NCI-H2081 (cell line): ENCODE measurements around the gene SIVA1.

Experiments used
- DNase-seq, 2 experiments: peaks; one replicate each; lab custom pipeline; 2025; lab: John Stamatoyannopoulos, UW

The SIVA1 gene

DNA sequence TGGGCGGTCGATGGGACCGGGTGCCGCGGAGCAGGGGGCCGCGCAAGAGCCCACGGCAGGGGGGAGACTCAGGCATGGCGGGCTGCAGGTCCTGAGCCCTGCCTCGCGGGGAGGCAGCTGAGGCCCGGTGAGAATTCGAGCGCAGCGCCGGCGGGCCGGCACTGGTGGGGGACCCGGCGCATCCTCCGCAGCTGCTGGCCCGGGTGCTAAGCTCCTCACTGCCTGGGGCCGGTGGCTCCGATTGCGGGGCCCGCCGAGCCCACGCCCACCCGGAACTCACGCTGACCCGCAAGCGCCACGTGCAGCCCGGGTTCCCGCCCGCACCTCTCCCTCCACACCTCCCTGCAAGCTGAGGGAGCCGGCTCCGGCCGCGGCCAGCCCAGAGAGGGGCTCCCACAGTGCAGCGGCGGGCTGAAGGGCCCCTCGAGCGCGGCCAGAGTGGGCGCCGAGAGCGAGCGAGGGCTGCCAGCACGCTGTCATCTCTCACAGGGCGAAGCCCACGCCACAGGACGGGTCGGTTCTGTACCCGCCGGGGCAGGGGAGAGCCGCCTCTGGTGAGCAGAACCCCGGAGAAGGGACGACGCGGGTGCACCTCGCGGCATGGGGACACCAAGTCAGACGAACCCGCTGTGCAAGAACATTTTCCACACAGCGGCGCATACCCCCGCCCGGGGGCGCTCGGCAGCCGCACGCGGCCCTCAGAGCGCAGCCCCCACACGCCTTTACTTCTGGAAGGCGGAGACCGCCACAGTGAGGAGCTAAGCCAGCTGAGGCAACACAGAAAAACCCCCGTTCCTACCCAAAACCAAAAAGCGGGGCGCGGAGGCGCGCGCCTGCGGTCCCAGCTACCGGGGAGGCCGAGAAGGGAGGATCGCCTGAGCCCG is 1.2 kb upstream of the SIVA1 start:
- no peak for DNase-seq

DNA sequence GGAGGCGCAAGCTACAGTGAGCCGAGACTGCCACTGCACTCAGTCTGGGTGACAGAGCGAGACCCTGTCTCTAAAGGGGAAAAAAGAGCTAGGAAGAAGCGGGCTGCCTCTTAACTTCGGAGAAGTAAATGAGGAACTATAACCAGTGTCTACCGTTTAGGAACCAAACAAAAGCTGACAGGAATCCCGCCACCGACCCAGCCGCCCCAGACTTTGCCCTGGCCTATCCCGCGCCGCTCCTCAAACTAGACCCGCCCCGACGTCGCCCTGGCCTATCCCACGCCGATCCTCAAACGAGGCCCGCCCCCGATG is 568 bp upstream of the SIVA1 start:
- no peak for DNase-seq

DNA sequence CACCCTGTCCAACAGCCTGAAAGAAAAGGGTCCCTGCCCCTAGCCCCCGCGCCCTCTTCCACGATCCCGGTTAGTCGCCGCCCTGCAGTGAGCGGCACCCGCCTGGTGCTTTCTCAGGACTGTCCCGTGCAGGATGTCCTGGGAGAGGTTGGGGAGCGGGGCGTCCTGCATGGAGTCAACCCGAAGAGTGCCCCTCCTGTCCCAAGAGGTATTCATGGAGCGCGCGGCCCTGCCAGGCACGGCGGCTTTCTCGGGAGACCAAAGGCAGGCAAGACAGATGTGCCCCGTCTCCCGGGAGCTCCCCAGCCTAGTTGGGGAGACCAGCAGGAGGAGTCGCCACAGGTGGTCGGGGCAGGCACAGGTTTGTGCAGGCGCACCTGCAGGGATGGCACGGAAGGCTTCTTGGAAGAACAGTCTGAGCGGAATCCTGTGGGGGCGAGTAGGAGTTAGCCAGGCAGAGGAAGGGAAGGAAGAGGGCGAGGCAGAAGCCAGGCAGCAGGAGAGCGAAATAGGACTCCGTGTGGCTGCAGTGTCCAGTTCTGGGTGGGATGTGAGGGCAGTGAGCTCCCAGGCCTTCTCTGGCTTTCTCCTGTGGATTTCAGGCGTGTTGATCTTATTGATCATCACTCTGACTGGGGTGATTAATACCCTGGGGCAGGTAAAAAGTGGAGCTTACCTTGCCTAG is 723 bp downstream of the SIVA1 start:
- peak in 1 of 2 experiments; percentile 39 for DNase-seq

DNA sequence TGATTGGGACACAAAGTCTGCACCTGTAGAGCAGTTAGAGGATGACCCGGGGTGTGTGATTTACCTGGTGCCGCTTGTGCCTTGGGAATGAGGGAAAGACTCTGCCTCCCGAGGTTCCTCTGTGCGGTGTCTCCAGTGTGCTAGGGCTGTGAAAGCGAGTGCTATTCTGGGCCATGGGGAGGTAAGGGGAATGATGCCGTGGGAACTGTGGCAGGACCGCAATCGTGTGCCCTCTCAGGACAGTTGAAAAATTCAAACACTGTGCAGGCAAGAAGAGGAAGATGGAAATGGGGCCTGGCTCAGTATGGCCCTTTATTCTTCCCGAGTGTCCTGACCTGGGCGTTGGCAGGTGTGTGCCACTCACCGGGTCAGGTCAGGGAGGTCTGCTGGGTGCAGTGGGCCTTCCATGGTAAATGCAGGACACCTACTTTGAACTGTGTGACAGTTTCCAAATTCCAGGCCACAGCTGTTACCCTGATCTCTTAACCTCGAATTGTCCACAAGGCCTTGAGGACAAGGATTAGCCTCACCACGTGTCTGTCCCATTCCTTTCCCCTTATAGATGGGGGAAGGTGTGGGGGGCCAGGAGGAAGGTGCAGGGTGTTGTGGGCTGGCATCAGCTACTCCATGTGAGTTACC is 1.4 kb downstream of the SIVA1 start:
- DNase-seq = no peak

GRCh38 chr14:104755621-104756020 is 2.7 kb downstream of the SIVA1 start:
- DNase-seq = no peak

DNA sequence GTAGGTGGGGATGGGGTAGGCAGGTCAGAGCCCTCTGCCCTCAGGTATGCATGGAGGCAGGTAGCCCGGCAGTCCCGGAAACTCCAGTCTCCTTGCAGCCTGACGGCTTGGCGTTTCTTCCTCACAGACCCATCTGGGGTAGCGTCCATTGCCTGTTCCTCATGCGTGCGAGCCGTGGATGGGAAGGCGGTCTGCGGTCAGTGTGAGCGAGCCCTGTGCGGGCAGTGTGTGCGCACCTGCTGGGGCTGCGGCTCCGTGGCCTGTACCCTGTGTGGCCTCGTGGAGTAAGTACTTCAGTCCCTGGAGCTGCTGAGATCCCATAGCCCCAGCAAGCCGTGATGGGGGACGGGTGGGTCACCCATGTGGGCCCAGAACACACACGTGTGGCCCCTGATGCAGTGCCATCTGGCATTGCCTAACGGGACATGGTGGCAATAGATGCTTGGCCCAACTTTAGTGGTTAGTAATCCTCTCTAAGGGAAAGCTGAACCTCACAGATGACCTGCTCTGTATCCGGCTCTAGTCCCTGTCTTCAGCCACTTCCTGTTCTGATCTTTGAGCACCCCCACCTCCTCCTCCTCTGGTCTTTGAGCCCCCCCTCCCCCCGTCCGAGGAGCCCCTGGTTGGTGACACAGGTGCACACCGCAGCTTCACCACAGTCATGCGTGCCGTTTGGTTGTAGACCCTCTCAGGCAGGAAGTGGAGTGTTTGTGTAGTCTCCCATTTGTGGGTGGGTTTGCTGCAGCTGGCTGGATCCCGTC is 3.7 kb downstream of the SIVA1 start:
- DNase-seq = no peak

DNA sequence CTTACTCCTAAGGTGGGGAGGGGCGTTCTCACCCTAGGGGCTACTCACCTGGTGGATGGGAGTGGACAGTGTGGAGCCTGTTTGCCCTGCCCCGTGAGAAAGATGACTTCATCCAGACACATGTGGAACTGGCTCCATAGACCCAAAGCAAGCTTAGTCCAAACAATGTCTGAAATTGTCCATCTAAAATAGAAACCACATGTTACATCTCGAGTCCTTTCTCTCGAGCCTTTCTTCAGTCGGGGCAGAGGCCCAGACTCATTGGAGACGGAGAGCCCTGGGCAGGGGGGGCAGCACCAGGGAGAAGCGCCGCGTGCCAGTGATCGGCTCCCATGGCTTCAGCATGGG is 4.3 kb downstream of the SIVA1 start:
- DNase-seq = no peak

DNA sequence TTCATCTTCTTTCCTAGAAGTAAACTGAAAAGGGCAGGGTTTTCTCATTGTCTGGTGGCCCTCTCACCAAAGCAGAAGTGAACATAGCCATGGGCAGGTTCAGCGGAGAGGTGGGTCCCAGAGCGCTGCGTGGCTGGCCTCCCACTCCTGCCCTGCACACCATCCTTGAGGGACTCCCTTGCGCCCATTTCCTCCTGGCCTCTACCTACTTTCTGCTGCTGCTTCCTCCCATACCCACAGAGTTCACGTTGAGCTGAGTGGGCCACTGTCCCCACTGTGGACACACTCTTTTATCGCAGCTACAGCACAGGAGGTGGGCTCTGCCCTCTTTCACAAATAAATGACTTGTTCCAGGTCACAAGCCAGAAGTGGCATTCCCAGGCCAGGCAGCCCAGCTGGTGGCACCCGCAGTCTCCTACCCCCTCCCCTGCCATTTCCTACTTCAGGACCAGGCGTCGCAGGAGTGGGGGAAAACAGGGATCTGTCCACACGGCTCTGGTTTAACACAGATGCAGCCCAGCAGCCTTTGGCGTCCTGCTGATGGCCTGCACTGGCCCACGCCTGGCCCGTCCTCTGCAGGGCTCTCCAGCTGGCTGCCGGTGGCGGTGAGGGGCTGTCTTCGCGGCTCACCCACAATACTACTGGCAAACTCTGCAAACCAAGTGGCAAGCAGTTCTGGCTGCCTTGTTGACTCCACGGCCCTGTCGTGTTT is 4.9 kb downstream of the SIVA1 start:
- no peak for DNase-seq

DNA sequence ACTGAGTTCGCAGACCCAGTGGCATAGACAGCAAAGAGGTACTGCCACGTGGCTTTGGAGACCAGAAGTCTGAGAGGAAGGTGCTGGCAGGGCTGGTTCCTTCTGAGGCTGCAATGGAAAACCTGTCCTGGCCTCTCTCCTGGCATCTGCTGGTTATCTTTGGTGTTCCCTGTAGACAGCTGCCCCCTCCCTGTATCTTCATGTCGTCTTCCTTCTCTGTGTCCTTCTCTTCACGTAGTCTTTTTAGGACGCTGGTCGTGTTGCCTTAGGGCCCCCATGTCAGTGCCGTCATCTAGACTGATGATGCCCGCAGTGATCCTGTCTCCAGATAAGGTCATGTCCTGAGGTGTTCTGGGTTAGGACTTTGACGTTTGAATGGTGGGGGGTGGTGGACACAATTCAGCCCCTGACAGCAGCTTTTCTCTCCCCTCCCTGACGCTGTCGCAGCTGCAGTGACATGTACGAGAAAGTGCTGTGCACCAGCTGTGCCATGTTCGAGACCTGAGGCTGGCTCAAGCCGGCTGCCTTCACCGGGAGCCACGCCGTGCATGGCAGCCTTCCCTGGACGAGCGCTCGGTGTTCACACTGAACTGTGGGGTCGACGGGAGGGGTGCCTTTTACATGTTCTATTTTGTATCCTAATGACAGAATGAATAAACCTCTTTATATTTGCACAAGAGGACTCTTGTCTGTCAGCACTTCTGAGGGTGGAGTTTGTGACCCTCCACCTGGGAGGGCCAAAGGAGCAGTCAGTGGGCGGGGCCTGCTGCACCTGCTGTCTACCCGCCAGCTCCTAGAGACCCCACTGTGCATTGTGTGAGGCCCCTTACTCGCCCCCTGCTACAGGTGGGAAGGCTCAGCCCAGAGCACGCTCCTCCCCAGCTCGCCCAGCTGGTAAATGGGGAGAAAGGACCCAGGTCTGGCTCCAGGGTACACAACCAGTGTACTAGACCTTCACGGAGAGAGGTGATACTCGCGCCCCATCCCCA is 6.3 kb downstream of the SIVA1 start:
- DNase-seq = no peak

GRCh38 chr14:104765517-104765916 is 12.6 kb downstream of the SIVA1 start:
- no peak for DNase-seq

GRCh38 chr14:104766256-104766862 is 13.4 kb downstream of the SIVA1 start:
- DNase-seq = no peak

DNA sequence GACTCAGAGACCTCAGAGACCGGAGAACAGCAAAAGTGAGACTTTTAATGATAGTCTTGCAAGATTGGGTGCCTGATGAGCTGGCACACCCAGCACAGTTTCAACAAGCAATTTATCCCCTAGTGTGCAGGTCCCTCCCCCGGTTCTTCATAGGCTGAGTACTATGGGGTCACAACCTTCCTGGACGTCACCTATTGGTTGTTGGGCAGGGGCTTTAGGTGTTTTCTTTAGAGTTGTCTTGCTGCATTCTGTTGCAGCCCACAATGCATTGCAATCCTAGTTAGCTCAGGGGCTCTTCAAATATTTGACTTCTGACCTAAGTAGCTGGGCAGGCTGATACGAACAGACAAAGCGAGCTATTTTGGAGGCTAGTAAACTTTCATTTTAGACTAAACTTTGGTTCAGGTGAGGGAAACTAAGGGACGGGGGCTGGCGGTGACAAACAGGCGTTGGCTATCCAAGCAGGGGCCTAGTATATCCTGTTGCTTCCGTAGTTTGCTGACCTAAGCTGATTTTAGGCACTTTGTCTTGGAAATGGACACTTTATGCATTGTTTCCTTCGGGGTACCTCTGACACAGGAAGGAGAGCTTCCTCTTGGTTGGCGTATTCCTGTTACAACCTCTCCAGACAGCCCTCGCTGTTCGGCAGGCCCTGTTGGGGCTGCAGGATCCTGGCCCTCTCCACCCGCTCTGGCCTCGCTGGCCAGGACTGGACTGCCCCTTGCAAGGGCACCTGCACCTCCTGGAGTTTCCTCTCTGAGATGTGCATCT is 14.1 kb downstream of the SIVA1 start:
- DNase-seq = no peak

- DNase-seq = no peak
Measured at GRCh38 chr14:104767634-104767918, 14.6 kb downstream of the SIVA1 start.

DNA sequence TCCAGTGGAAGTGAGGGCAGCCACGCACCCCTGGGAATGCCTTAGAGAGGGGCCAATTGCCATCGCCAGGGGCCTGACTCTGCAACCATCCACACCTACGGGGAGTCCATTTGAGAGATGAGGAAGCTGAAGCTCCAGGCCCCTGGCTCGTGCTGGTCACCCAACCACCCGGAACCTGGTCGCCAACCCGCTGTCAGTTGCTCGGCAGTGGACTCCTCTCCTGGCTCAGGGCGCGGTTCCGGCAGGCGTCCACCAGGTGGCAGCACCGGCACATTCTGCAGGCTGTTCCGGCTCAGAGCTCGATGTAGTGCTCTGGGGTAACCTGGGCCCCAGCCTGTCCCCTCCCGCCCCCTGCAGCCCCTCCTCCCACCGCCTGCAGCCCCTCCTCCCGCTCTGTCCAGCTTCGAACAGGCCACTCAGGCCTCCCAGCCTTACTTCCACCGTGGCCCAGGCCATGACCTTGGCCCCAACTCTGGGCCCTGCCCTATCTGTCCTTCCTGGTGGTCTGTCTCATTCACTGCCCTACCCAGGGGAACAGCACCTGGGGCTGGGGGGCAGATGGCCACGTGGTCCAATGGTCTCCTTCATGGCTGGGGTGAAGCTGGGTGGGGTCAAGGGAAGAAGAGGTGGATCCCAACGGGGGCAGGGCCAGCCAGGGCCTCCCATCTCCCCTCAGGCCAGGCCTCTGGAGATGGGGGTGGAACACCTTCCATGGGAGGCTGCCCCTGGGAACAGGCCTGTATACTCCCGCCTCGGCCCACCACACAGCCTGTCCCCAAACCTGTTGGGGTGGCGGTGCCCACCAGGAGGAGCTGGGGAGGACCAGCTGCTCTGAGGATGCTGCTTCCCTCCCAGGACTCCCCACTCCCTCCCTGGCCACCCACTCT is 15.7 kb downstream of the SIVA1 start:
- DNase-seq = peak; percentile 77 to 86

DNA sequence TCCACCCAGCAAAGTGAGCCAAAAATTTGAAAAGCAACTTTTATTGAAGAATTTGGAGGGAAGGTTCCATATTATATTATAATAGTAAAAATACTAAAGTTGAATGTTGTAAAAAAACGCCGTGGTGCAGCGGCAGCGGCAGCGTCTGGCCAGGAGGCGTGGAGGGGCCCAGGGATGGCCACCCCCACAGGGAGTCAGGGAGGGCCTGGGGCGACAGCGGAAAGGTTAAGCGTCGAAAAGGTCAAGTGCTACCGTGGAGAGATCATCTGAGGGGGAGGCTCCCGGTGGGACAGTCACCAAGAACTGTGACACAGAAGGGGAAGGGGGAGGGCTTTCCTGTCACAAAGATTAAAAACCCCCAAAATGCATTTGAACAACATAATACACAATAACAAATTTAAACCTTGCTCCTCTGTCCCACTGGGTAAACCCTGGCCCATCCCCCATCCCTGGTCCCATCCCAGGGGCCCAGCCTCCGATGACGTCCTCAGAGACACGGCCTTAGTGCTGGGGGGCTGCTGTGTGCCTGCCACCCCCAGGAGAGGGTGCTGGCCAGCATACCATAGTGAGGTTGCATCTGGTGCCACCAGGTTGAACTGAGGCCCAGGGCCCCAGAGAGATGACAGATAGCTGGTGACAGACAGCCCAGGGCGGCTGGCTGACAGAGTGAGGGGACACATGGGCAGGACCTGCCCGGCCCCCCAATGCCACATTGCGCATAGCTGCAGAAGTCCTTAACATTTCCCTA is 16.6 kb downstream of the SIVA1 start:
- DNase-seq = no peak

DNA sequence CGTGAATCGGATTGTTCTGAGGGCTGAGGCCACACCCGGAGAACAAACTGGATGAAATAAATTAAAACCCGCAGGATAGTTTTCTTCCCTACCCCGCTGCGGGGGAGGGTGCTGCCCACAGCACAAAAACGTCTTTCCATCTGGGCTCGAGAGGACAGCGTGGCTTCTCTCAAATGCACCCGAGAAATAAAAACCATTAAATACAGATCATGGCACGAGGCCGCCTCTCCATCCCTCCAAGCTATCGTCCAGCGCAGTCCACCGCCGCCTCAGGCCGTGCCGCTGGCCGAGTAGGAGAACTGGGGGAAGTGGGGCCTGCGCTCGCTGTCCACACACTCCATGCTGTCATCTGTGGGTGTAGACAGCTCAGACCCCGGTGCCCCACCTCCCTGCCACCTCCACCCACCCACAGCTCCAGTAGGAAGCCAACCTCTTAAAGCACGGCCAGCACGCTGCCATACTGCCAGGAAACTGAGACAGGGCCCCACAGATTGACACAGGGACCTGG is 17.2 kb downstream of the SIVA1 start:
- no peak for DNase-seq

- no peak for DNase-seq
Measured at GRCh38 chr14:104770851-104771272, 17.9 kb downstream of the SIVA1 start.

GRCh38 chr14:104771374-104771773 is 18.4 kb downstream of the SIVA1 start:
- DNase-seq = no peak
